ACHN (cell line): ENCODE measurements around the gene CDK10.

Experiments
- DNase-seq: peaks from one replicate; pipeline ENCODE4 v3.0.0-alpha.2; 2015
- in situ Hi-C: cut with HindIII; loops from 2 replicates; pipeline ENCODE4 v1.10.0; 2017; ENCODE audit warnings: low sequenced_read_pairs, low pct_ligation_motif_present, low pct_unique_long_range_greater_than_20kb

Gene CDK10

GRCh38 chr16:89706518-89707260 lies 20.2 kb downstream of the CDK10 start:
- no peak for DNase-seq
- in situ Hi-C loops = no loop called here

GRCh38 chr16:89707695-89708094 lies 21.2 kb downstream of the CDK10 start:
- DNase-seq = no peak
- in situ Hi-C loops = no loop called here

- DNase-seq = no peak
- in situ Hi-C loops = no loop called here
These were observed 22.0 kb downstream of the CDK10 start for GRCh38 chr16:89708481-89708931.

- in situ Hi-C loops = no loop called here
- no peak for DNase-seq
These were observed 22.7 kb downstream of the CDK10 start for GRCh38 chr16:89709166-89709565.

GRCh38 chr16:89709716-89710432 lies 23.4 kb downstream of the CDK10 start:
- DNase-seq = no peak
- in situ Hi-C loops = no loop called here

GRCh38 chr16:89710709-89711564 lies 24.4 kb downstream of the CDK10 start:
- in situ Hi-C loops = no loop called here
- no peak for DNase-seq

GRCh38 chr16:89711601-89712273 lies 25.2 kb downstream of the CDK10 start:
- no peak for DNase-seq
- in situ Hi-C loops = no loop called here

GRCh38 chr16:89712274-89712781 lies 25.8 kb downstream of the CDK10 start:
- in situ Hi-C loops = no loop called here
- DNase-seq = no peak

GRCh38 chr16:89716493-89716892 lies 30.0 kb downstream of the CDK10 start:
- in situ Hi-C loops = no loop called here
- DNase-seq = no peak

GRCh38 chr16:89716916-89717687 lies 30.6 kb downstream of the CDK10 start:
- DNase-seq = no peak
- in situ Hi-C loops = no loop called here

- no peak for DNase-seq
- in situ Hi-C loops = no loop called here
These were observed 31.4 kb downstream of the CDK10 start for GRCh38 chr16:89717688-89718505.

GRCh38 chr16:89720551-89720812 lies 34.0 kb downstream of the CDK10 start:
- in situ Hi-C loops = no loop called here
- peak; percentile 48 for DNase-seq

GRCh38 chr16:89720813-89721545 lies 34.5 kb downstream of the CDK10 start, which contains the start of the genes VPS9D1 and ZNF276:
TSS of gene VPS9D1 (minus strand) at chr16:89720898. CDS start at chr16:89720861, 37 bp downstream.
TSS of gene ZNF276 (plus strand) at chr16:89721537. CDS start at chr16:89721641, 104 bp downstream.
- in situ Hi-C loops = no loop called here
- peak; percentile 90 for DNase-seq

- in situ Hi-C loops = no loop called here
These were observed 35.3 kb downstream of the CDK10 start for GRCh38 chr16:89721546-89722391.

GRCh38 chr16:89722392-89723278 lies 36.1 kb downstream of the CDK10 start:
- DNase-seq = no peak

More at GRCh38 chr16:89721546-89722391, 35.3 kb downstream of the CDK10 start:
- peak; percentile 75 for DNase-seq

More at GRCh38 chr16:89722392-89723278, 36.1 kb downstream of the CDK10 start:
- in situ Hi-C loops = no loop called here
